ENCODE measurements around the gene ARID2.

Gene ARID2

GRCh38 chr12:45726603-45727300 is 2.8 kb upstream of the ARID2 start:
- H3K36me3 ChIP-seq (ENCODE audit: control insufficient read depth, insufficient read depth, low read length) = no peaks in the 10 kb centered on the region
- H3K9ac ChIP-seq (ENCODE audit: low read length) = peak overlapping the region; percentile 98
- H3K27ac ChIP-seq (ENCODE audit: low read depth, low read length) = peak overlapping the region; percentile 98
- H3K27me3 ChIP-seq (ENCODE audit: control insufficient read depth, insufficient read depth, low read length) = no peaks in the 10 kb centered on the region
- peaks cover 19% of the 10 kb centered on the region for H3K4me1 ChIP-seq (ENCODE audit: control insufficient read depth, insufficient read depth, low read length)
- H3K4me3 ChIP-seq (ENCODE audit: low read length) = peak overlapping the region; percentile 82

GRCh38 chr12:45727301-45727979 is 2.1 kb upstream of the ARID2 start:
- H3K27ac ChIP-seq (ENCODE audit: low read depth, low read length) = peak overlapping the region; percentile 98
- H3K4me3 ChIP-seq (ENCODE audit: low read length) = peak overlapping the region; percentile 82
- peak overlapping the region; percentile 98 for H3K9ac ChIP-seq (ENCODE audit: low read length)
- no peaks in the 10 kb centered on the region for H3K36me3 ChIP-seq (ENCODE audit: control insufficient read depth, insufficient read depth, low read length)
- H3K4me1 ChIP-seq (ENCODE audit: control insufficient read depth, insufficient read depth, low read length) = peaks cover 25% of the 10 kb centered on the region
- H3K27me3 ChIP-seq (ENCODE audit: control insufficient read depth, insufficient read depth, low read length) = no peaks in the 10 kb centered on the region

DNA sequence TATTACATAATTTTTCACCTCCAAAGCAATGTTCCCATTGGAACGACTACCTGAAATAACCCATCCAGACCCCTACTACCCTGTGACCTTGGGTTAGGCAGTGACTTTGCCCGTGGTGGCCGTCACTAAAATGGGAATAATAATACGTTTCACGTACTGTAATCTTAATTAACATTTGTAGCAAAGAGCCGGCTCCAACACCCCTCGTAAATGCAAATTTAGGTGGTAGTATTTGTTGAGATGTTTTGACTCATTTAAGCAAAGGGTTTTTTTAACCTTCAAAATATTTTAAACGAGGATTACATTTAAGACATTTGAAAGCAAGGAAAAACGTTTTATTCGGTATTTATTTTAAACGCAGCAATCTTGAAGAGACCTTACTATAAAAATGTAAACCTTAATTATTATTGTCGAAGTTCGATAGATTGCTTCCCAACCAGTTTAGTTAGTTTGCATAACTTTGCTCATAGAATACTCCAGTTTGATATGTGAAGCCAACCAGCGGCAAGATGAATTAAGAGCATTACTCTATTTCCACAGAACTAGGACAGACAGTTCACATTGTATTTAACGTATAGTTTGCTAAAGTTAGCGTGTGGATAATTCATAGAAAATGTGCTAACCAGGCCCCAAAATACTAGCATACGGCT is 1.4 kb upstream of the ARID2 start:
- Histone ChIP-seq H3K36me3 (ENCODE audit: control insufficient read depth, insufficient read depth, low read length) (no peaks in the 10 kb centered on the region), H3K27me3 (ENCODE audit: control insufficient read depth, insufficient read depth, low read length) (no peaks in the 10 kb centered on the region), H3K9ac (ENCODE audit: low read length) (peak overlapping the region; percentile 98), H3K27ac (ENCODE audit: low read depth, low read length) (peak overlapping the region; percentile 98), H3K4me3 (ENCODE audit: low read length) (peak overlapping the region; percentile 82), H3K4me1 (ENCODE audit: control insufficient read depth, insufficient read depth, low read length) (peaks cover 25% of the 10 kb centered on the region)

GRCh38 chr12:45728630-45729232 is 775 bp upstream of the ARID2 start:
- H3K36me3 ChIP-seq (ENCODE audit: control insufficient read depth, insufficient read depth, low read length) = no peaks in the 10 kb centered on the region
- H3K4me3 ChIP-seq (ENCODE audit: low read length) = peak overlapping the region; percentile 82
- H3K4me1 ChIP-seq (ENCODE audit: control insufficient read depth, insufficient read depth, low read length) = peaks cover 24% of the 10 kb centered on the region
- H3K9ac ChIP-seq (ENCODE audit: low read length) = peak overlapping the region; percentile 73
- H3K27me3 ChIP-seq (ENCODE audit: control insufficient read depth, insufficient read depth, low read length) = no peaks in the 10 kb centered on the region
- H3K27ac ChIP-seq (ENCODE audit: low read depth, low read length) = peak overlapping the region; percentile 98

DNA sequence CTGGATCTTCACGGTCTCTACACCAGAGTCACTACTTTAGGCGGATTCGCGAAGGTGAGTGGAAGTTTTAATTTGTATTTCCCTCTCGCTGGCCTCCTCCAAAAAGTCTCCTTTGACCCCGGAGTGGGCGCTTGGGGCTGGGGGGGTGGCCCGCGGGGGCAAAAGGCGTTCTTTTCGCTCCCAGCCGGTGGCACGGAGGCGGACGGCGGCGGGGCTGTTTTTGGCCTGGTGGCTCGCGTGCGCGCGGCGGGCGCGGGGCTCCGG is 510 bp downstream of the ARID2 start:
- Histone ChIP-seq H3K4me1 (ENCODE audit: control insufficient read depth, insufficient read depth, low read length) (peaks cover 21% of the 10 kb centered on the region), H3K36me3 (ENCODE audit: control insufficient read depth, insufficient read depth, low read length) (no peaks in the 10 kb centered on the region), H3K9ac (ENCODE audit: low read length) (peak overlapping the region; percentile 98), H3K27me3 (ENCODE audit: control insufficient read depth, insufficient read depth, low read length) (no peaks in the 10 kb centered on the region), H3K27ac (ENCODE audit: low read depth, low read length) (peak overlapping the region; percentile 98), H3K4me3 (ENCODE audit: low read length) (peak overlapping the region; percentile 77)

DNA sequence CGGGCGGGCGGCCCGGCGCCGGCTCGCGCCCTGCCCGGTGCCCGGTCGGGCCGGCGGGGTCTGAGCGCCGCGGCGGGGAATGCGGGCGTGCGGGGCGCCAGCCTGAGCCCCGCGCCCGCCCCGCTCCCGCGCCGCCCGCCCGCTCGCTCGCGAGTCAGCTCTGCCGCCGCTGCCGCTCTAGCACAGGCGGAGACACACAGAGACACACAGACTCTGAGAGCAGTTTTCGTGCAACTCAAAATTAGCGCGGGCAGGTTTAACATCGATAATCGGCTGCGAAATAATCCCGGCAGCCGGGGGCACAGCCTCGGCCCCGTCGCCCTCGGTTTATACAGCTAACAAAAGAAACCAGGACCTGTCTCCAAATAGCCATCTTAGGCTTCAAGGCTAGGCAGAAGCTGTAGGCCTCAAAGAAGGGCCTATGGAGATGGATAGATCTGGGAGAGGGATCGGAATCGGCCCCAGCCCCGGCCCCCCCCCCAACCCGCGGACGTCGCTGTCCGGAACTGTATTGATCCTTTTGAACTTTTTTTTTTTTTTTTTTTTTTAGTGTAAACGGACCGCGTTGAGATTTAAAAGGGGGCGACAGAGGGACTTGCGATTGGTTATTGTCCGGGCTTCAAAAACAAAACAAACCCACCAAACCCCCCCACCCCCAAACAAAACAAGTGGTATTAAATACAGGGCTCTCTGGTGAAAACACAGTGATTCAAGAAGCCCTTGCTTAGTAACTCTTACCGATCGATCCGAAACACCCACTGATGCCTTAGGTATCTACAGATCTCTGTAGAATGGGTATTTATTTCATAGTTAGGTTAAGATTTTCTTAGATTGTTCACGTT is 1.1 kb downstream of the ARID2 start:
- peaks cover 17% of the 10 kb centered on the region for H3K4me1 ChIP-seq (ENCODE audit: control insufficient read depth, insufficient read depth, low read length)

GRCh38 chr12:45731190-45731775 is 1.8 kb downstream of the ARID2 start:
- peaks cover 17% of the 10 kb centered on the region for H3K4me1 ChIP-seq (ENCODE audit: control insufficient read depth, insufficient read depth, low read length)

More for the DNA sequence above, 1.1 kb downstream of the ARID2 start:
- H3K9ac ChIP-seq (ENCODE audit: low read length) = peak overlapping the region; percentile 86
- no peaks in the 10 kb centered on the region for H3K36me3 ChIP-seq (ENCODE audit: control insufficient read depth, insufficient read depth, low read length)
- H3K27ac ChIP-seq (ENCODE audit: low read depth, low read length) = peak overlapping the region; percentile 98
- peak overlapping the region; percentile 91 for H3K4me3 ChIP-seq (ENCODE audit: low read length)
- H3K27me3 ChIP-seq (ENCODE audit: control insufficient read depth, insufficient read depth, low read length) = no peaks in the 10 kb centered on the region

DNA sequence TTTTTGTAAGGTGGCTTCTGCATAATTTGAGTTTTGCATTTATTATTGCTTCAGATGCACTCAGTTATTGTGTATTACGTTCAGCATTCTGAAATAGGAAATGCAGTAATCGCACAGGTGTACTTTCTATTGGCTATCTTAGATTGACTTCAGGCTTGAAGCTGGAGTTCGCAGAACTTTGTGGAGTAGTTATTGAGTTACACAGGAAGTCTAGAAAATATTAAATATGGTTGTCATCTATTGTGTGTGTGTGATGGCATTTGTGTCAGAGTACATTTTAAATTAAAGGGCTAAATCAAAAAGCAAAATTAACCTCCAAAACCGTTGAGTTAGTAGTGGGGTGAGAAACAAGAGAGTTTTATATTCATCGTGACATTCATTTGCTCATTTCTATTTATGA is 2.7 kb downstream of the ARID2 start:
- Histone ChIP-seq H3K4me3 (ENCODE audit: low read length) (peak overlapping the region; percentile 55), H3K4me1 (ENCODE audit: control insufficient read depth, insufficient read depth, low read length) (peaks cover 17% of the 10 kb centered on the region), H3K27me3 (ENCODE audit: control insufficient read depth, insufficient read depth, low read length) (no peaks in the 10 kb centered on the region), H3K9ac (ENCODE audit: low read length) (no peak overlapping the region), H3K27ac (ENCODE audit: low read depth, low read length) (peak overlapping the region; percentile 61), H3K36me3 (ENCODE audit: control insufficient read depth, insufficient read depth, low read length) (no peaks in the 10 kb centered on the region)

More at GRCh38 chr12:45731190-45731775, 1.8 kb downstream of the ARID2 start:
- Histone ChIP-seq H3K9ac (ENCODE audit: low read length) (peak overlapping the region; percentile 51), H3K36me3 (ENCODE audit: control insufficient read depth, insufficient read depth, low read length) (no peaks in the 10 kb centered on the region), H3K27ac (ENCODE audit: low read depth, low read length) (peak overlapping the region; percentile 90), H3K4me3 (ENCODE audit: low read length) (peak overlapping the region; percentile 91), H3K27me3 (ENCODE audit: control insufficient read depth, insufficient read depth, low read length) (no peaks in the 10 kb centered on the region)

- peak overlapping the region; percentile 52 for H3K27ac ChIP-seq (ENCODE audit: low read depth, low read length)
- H3K27me3 ChIP-seq (ENCODE audit: control insufficient read depth, insufficient read depth, low read length) = no peaks in the 10 kb centered on the region
- peaks cover 3% of the 10 kb centered on the region for H3K36me3 ChIP-seq (ENCODE audit: control insufficient read depth, insufficient read depth, low read length)
- no peak overlapping the region for H3K9ac ChIP-seq (ENCODE audit: low read length)
- H3K4me1 ChIP-seq (ENCODE audit: control insufficient read depth, insufficient read depth, low read length) = peaks cover 17% of the 10 kb centered on the region
- H3K4me3 ChIP-seq (ENCODE audit: low read length) = no peak overlapping the region
Observed at GRCh38 chr12:45732936-45733335, 3.4 kb downstream of the ARID2 start.

DNA sequence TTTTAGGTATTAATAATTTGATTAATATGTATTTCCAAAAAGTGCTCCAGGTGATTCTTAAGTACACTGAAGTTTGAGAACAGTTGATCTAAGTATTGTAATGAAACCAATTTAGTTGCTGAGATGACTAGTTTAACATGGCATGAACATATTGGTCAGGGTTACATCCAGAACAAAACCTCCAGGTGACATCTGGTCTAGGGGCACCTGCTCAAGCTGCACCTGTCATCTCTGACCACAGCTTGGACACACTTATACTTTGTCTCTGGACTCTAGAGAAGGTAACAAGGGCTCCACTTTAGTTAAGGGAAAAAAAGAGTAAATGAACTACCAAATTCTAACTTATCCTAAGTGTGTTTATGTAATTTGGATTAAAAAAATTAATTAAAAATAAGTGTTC is 8.1 kb downstream of the ARID2 start:
- Histone ChIP-seq H3K4me3 (ENCODE audit: low read length) (no peak overlapping the region), H3K4me1 (ENCODE audit: control insufficient read depth, insufficient read depth, low read length) (peaks cover 10% of the 10 kb centered on the region), H3K9ac (ENCODE audit: low read length) (no peak overlapping the region), H3K36me3 (ENCODE audit: control insufficient read depth, insufficient read depth, low read length) (peaks cover 3% of the 10 kb centered on the region), H3K27ac (ENCODE audit: low read depth, low read length) (no peak overlapping the region), H3K27me3 (ENCODE audit: control insufficient read depth, insufficient read depth, low read length) (no peaks in the 10 kb centered on the region)

DNA sequence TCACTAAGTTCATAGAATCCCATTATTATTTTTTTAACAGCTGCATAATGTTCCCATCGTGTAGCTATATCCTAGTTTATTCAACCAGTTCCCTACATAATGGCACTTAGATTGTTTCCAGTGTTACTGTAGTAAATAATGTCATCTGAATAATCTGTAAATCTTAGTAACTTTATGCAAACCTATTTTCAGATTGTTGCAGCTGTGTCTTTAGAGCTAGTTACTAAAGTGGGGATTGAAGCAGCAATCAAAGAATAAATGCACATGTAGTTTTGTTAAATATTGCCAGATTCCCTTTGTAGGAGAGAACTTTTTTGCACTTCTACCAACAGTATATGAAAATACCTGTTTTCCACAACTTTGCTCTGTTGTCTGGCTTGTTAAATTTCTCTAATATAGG is 13.1 kb downstream of the ARID2 start:
- Histone ChIP-seq H3K27ac (ENCODE audit: low read depth, low read length) (no peak overlapping the region), H3K4me3 (ENCODE audit: low read length) (no peak overlapping the region), H3K27me3 (ENCODE audit: control insufficient read depth, insufficient read depth, low read length) (no peaks in the 10 kb centered on the region), H3K36me3 (ENCODE audit: control insufficient read depth, insufficient read depth, low read length) (peaks cover 2% of the 10 kb centered on the region), H3K4me1 (ENCODE audit: control insufficient read depth, insufficient read depth, low read length) (no peaks in the 10 kb centered on the region), H3K9ac (ENCODE audit: low read length) (no peak overlapping the region)

All from rectal smooth muscle tissue (tissue), 1 donor.